ENCODE measurements around the gene ELL2.
"Not testable (repeated sequence)": the region's sequence is repeated elsewhere in the genome, so short reads cannot be mapped to it uniquely, and the experiment has no call there.

Gene ELL2

GRCh38 chr5:95907067-95907705, 54.5 kb downstream of the ELL2 start:
- ChIA-PET CTCF (interaction anchor here (0.8 to 1.4 kb wide), 5 partner anchors 14 to 66 kb away, joined by 3 to 5 read pairs (median 3); no protein-coding TSS in a partner anchor), POLR2A (no interaction called here)
- TF ChIP-seq CTCF (IDR thresholded peaks at IDR 0.05; ENCODE audit: control extremely low read depth, extremely low read depth, low read depth, missing control alignments): no peak
- DNase-seq (ENCODE audit: extremely low spot score): no peak

DNA sequence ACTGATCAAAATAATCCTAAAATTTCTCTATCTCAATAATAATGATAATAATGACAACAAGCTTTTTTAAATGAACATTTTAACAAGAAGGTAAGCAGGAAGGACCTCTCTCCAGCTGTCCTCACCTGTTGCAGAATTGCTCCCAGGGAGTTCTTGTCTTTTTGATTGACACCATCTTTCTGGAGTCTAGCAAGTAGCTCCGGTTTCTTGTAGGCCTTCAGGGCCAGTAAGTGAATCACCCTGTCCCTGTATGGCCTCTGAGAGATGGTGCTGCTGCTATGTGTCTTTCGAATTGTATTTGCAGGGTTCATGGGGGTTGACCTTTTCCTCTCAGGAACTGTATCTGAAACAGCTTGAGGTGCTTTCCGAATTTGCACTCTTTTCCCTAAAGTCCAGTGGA, 55.3 kb downstream of the ELL2 start:
- DNase-seq (ENCODE audit: extremely low spot score); POLR2A ChIA-PET: not testable (repeated sequence)
- CTCF ChIA-PET: interaction anchor here (1.0 to 3.2 kb wide), 4 partner anchors 12 to 430 kb away, joined by 3 to 10 read pairs (median 3); no protein-coding TSS in a partner anchor

DNA sequence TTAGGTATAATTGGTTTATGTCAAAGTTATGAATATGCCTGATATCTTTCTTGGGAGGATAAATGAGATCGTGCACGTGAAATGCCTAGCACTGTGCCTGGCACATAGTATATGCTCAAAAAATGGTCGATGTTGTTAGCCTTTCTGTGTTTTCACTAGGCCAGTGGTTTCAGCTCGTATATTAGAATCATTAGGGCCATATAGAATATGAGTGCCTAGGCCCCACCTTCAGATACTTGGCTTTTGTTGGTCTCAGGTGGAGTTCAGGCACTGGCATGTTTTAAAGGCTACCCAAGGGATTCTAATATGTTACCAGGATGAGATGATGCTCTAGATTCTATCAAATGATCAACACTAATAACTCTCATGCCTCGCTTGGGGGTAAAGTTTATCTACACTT, 56.8 kb downstream of the ELL2 start:
- ChIA-PET CTCF (interaction anchor here (1.4 to 3.2 kb wide), 3 partner anchors 10 to 34 kb away, joined by 5 to 10 read pairs (median 5); no protein-coding TSS in a partner anchor), POLR2A (no interaction called here)
- TF ChIP-seq CTCF (IDR thresholded peaks at IDR 0.05; ENCODE audit: control extremely low read depth, extremely low read depth, low read depth, missing control alignments): no peak
- DNase-seq (ENCODE audit: extremely low spot score): no peak

DNA sequence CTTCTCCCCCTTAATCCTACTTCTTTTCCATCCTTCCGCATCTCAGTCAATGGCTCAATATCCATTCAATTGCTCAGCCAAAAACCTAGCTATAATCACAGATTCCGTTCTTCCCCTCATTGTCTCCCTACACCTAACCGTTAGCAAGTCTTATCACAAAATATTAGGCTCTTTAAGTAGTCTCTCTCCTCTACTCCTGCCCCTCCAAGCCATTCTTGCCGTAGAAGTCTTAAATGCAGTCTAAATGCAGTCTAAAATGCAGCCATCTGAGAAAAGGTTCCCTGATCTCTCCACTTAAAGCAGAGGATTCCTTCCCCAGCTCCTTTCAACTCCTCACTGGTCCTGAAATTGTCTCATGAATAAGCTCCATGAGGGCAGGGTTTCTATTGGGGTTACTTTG, 57.8 kb downstream of the ELL2 start:
- POLR2A ChIA-PET: no interaction called here
- no peak for TF ChIP-seq CTCF (IDR thresholded peaks at IDR 0.05; ENCODE audit: control extremely low read depth, extremely low read depth, low read depth, missing control alignments)
- DNase-seq (ENCODE audit: extremely low spot score): no peak
- CTCF ChIA-PET: interaction anchor here (0.7 to 3.2 kb wide), 7 partner anchors 9 to 33 kb away, joined by 3 to 10 read pairs (median 5); no protein-coding TSS in a partner anchor

- no peak for TF ChIP-seq CTCF (IDR thresholded peaks at IDR 0.05; ENCODE audit: control extremely low read depth, extremely low read depth, low read depth, missing control alignments)
Observed at GRCh38 chr5:95901676-95902627, 59.7 kb downstream of the ELL2 start.

DNA sequence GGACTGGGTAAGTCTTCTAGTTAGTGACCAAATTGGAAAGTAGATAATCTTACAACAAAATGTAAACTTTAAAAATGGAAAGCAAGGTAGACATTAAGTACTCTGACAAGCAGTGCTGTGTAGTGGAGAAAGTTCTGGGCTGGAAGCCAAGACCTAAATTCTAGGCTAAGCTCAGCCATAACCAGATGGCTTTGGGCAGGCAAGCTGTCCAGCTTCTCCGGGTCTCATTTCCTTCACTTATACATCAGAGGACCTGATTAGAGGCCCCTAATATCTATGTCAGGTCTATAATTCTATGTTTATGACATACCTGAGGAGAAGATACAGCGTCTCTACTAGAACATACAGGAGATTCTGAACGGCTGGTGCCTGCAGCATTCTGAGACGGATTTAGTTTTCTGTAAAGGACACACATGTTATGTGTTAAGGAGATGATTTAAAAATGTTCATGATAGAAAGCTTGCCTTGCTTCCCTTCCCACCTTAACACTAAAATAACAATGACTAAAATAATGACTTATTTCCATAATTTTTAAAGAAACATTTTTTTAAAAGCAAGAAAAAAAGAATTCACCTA, 61.2 kb downstream of the ELL2 start:
- ChIA-PET CTCF (interaction anchor here (0.6 to 1.6 kb wide), 6 partner anchors 10 to 435 kb away, joined by 3 to 4 read pairs (median 3); no protein-coding TSS in a partner anchor), POLR2A (no interaction called here)
- no peak for DNase-seq (ENCODE audit: extremely low spot score)
- TF ChIP-seq CTCF (IDR thresholded peaks at IDR 0.05; ENCODE audit: control extremely low read depth, extremely low read depth, low read depth, missing control alignments): no peak

More at GRCh38 chr5:95901676-95902627, 59.7 kb downstream of the ELL2 start:
- CTCF ChIA-PET: interaction anchor here (1.6 kb wide), 1 partner anchor 121 kb away, joined by 4 read pairs; no protein-coding TSS in a partner anchor
- POLR2A ChIA-PET: no interaction called here
- no peak for DNase-seq (ENCODE audit: extremely low spot score)

Data from GM10248 (cell line).